Measurements from ENCODE around the gene NEO1.

Gene NEO1

DNA sequence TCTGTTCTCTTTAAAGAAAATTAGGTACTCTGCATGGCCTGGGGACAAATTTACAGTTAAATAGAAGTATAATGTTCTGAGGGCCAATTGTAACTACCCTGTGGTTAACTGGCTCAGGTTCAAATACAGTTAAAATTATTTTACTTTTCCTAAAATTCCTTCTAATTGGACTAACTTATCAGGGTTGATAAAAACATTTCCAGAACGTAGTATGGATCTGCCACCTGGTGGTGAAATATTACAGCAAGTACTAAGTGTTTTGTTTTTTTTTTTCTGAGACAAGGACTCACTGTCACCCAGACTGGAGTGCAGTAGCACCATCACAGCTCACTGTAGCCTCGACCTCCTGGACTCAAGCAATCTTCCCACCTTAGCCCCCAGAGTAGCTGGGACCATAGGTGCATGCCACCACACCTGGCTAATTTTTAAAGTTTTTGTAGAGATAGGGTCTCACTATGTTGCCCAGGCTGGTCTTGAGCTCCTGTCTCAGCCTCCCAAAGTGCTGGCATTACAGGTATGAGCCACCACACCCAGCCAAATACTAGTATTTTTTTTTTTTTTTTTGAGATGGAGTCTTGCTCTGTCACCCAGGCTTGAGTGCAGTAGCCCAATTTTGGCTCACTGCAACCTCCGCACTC lies 29.2 kb downstream of the NEO1 start:
- no peak for DNase-seq

DNA sequence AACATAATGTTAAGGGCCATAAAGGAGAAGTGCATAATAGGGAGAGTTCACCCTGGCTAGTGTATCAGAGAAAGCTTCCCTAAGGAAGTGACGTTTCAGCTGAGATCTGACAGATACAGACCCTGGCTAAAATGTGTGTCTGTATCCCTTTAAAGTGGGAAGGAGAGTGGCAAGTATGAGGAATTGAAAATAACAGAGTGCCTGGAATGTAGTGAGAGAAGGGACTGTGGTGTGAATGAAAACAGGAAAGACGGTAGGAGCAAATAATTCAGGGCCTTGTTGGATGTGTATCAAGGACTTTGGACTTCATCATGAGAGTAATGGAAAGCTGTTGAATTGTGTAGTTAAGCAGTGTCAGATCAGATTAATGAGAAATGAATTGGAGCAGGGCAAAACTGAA lies 30.5 kb downstream of the NEO1 start:
- no peak for DNase-seq

DNA sequence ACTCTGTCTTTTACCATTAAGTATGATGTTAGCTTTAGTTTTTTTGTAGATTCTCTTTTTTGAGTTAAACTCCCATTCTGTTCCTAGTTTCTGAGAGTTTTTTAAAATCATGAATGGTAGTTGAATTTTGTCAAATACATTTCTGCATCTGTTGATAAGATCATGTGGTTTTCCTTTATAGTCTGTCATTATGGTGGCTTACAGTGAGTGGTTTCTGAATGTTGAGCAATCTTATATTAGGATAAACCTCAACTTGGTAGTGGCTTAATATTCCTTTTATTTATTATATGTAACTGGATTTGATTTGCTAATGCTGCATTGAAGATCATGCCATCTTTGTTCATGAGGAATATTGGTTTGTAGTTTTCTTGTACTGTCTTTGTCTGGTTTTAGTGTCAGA lies 34.8 kb downstream of the NEO1 start:
- no peak for DNase-seq

DNA sequence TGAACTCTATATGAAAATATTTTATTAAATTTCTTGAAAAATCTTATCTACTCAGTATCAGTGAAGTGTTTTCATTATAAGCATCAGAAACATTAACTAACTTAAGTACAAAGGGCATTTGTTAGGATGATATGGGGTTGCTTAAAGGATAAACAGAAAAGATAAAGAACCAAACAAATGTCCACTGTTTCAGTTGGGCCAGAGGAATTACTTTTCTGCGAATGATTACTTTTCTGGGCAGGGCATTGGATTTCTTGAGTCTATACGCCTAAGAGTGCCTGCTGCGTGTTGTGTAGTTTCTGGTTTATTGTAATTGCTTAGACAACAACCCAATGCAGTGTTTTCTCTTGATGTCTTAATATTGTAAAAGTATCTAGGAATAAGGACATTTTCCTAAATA lies 52.8 kb downstream of the NEO1 start:
- DNase-seq: no peak

DNA sequence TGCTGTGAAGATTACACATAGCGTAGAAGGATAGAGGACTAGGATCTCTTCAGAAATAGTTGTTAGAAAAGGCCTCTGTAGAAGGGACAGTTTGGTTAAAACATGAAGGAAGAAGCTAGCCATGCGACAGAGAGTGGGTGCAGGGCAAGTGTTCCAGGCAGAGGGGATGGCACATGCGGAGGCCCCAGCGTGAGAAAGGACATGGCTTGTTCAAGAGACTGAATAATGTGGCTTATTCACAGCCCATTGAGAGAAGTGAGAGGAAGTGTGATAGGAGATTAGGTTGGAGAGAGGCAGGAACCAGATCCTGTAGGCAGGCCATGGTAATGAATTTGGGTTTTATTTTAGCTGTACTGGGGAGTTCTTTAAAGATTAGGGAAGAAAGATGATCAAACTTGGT lies 56.4 kb downstream of the NEO1 start:
- no peak for DNase-seq

DNA sequence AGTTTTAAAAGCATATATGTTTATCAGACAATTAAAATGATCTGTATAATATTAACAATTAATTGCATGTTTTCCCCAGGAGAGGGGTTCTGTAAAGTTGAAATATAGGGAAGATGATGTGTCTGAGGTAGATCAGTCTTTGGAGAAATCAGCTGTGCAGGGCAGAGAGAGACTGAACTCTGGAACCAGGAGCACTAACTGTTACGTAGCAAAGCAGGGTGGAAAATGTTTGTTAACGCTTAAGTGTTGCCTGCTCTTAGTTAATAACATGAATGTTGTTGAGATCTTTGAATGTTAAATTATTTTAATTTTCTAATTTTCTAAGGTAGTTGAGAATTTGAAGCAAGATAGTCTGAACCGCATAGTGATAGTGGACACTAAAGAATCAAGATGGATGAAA lies 57.5 kb downstream of the NEO1 start:
- DNase-seq: no peak

DNA sequence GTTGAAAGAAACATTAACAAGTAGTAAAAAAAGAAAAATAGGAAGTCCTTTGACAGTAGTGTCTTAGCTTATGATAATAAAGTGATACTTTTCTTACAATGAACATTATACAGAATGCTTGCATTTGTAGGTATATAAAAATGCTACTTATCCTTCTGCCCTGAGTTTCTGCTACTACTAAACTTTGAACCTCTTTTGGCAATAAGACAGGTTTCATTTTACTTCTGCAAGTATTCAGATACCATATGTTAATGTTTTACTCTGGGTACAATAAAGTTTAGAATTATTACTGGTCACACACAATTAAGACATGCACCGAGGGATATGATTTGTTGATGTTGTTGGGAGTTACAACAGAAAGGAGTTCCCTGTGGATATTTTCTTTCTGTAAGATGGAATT lies 57.9 kb downstream of the NEO1 start:
- DNase-seq: no peak

DNA sequence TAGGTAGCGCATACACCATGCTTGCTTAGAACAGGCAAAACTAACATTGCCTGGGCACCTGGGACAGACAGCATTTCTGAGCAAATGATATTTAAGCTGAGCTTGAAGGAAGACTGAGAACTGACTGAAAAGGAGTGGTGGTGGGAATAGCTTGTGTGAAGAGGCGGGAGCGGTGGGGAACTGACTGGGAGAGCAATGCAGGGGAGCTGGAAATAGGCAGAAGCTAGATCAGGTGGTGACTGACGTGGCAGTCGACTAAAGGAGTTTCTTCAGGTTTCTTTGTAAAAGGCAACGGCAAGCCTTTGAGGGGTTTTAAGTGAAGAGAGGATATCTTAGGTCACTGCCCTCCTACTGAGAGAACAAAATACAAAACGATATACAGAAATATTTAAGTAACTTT lies 61.8 kb downstream of the NEO1 start:
- no peak for DNase-seq

DNA sequence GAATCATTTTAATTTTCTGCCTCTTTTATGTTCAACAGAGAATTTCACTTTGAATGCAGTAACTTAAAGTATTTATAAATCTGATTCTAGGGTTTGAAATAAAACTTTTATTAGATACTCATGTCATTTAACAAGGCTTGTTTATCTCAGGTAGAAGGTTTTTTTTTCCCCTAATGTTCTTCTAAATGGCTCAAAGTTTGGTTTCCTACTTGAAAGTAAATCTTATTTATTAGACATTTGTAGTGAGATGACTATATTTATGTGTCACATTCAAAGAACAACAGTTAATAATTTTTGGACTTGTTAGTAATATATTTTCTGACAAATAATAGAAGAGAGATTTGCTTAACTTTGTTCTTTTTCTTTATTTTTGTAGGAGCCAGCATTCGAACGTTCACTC lies 63.9 kb downstream of the NEO1 start:
- DNase-seq: no peak

DNA sequence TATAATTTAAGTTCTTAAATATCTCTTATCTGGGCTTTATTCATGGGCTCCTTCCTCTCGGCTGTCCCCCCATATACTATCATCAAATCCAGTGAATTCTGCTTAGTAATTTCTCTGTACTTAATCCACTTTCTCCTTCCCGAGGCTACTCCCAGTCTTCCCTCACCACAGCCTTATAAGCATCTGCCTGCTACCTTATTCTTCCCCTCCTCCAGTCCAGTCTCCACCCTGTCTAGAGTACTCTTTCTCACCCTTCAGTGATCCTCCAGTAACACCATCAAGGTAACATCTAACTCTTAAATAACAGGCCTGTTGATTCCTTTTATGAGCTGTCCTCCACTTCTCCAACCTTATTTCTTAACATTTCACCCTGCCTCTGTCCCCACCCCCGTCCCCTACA lies 65.8 kb downstream of the NEO1 start:
- no peak for DNase-seq

DNA sequence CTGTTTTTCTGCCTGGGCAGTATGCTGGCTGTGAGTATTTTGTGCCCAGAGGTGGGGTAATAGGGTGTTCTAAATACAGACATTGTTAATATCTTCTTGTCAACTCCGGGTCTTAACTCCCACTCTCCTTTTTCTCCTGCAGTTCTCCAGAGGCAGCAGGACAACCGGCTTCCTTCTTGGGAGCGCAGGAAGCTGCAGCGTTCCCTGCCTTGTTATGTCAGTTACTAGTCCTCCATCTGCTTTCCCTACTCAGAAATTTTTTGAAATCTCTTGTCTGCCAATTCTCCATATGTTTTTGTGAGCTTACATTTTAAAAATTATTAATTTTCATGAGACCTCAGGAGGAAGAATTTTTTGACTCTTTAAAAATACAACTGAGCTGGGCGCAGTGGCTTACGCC lies 67.2 kb downstream of the NEO1 start:
- DNase-seq: no peak

DNA sequence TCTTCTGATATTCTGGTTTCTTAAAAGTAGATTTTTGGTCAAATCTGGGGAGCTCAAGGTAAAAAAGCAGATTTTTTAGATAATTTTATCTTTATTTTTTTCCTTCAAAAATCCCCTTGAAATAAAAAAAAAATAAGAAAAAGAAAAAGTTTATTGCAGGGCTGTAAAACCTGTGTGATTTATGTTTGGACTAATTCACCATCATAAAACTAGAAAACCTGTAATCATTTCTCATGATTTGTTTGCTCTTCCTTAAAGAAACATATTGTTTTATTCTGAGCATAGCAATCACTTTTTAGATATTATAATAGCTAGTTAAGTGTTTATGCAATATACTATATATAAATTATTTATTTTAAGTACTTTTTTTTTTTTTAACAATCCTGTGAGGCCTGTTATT lies 68.0 kb downstream of the NEO1 start:
- no peak for DNase-seq

DNA sequence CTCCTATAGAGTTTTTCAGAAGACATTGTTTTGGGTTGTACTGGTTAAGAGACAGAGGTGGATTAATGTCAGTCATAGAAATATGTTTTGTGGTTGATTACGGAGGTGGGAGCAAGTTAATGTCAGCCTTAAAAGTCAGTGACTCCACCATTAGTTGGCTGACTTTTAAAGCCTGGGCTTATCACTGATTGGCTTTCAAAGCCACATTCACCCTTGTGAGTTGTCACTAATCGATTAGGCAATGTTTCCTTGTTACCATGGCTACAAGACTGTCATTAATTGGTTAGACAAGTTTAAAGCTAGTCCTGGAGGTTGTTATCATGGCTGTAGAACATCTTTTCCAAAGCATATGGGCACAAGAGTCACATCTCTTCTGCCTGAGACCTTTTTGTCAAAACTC lies 73.0 kb downstream of the NEO1 start:
- DNase-seq: no peak

DNA sequence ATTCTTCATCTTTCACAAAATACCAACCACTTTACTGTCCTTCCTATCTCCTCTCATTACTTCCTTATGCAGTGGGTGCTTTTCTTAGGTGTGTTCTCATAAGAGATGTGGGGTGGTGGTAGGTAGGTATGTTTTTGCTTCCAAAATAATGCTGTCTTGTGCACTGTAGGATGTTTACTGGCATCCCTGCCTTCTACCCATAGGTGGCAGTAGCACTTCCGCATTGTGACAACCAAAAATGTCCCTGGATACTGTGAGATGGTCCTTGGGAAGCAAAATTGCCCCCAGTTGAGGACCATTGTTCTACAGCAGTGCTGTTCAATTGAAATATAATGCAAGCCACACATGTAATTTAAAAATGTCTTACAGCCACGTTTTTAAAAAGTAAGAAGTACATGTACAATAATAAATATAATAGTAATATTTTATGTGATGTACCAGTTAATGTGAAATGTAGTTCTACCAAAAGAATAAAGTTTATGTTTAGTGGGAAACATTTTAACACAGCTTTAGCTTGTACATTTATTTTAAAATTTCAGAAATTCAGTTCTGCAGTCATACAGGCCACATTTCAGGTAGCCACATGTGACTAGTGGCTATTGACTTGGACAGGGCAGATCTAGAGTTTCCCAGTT lies 75.2 kb downstream of the NEO1 start:
- peak; percentile 35 for DNase-seq

DNA sequence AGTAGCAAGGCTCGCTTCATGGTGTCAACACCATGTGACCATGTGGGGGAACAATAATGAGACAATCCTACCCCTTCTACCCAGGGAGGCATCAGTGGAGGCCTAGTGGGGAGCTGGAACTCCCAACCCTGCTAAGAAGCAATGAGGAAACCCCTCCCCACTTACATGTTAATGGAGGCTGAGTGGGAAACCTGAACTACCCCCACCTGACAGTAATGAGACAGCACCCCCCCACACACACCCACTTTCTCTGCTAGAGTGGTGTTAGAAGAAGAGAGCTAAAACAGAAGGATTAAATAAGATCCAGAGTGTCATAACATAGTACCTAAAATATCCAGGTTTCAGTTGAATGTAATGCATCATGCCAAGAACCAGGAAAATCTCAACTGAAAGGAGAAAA lies 78.6 kb downstream of the NEO1 start:
- no peak for DNase-seq

DNA sequence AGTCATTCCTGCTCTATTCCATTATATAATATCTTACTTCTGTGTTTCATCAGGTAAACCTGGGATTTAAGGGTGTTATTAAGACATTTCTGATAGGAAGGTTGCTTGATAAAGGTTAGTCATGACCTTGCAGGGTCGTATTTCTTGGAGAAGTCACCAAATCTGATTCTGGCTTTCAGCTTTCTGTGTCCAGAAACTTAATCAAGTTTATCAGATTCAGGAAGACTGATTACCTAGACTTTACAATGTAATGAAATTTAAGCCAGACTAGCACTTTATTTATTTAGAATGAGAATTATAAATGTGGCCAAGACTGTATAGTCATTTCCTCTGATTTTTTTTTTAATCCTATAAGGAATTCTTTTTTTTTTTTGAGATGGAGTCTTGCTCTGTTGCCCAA lies 81.9 kb downstream of the NEO1 start:
- DNase-seq: no peak

DNA sequence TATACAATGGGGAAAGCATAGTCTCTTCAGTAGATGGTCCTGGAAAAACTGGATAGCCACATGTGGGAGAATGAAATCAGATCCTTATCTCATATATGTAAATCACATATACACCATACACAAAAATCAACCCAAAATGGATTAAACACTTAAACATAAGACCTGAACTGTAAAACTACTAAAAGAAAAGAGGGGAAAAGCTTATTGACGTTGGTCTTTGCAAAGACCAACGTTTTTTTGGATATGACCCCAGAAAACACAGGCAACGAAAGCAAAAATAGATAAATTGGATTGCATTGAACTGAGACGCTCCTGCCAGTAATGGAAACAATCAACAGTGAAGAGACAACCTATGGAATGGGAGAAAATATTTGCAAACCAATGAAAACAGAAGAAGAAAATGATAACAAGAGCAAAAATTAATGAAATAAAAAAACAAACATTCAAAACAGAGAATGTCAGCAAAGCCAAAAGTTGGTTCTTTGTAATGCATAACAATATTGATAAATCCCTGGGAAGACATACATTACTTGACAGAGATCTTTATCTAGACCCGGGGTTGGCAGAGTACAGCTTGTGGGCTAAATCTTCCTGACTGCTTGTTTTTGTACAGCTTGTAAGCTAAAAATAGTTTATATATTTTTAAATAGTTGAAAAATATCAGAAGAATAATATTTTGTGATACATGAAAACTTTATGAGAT lies 86.9 kb downstream of the NEO1 start:
- no peak for DNase-seq

DNA sequence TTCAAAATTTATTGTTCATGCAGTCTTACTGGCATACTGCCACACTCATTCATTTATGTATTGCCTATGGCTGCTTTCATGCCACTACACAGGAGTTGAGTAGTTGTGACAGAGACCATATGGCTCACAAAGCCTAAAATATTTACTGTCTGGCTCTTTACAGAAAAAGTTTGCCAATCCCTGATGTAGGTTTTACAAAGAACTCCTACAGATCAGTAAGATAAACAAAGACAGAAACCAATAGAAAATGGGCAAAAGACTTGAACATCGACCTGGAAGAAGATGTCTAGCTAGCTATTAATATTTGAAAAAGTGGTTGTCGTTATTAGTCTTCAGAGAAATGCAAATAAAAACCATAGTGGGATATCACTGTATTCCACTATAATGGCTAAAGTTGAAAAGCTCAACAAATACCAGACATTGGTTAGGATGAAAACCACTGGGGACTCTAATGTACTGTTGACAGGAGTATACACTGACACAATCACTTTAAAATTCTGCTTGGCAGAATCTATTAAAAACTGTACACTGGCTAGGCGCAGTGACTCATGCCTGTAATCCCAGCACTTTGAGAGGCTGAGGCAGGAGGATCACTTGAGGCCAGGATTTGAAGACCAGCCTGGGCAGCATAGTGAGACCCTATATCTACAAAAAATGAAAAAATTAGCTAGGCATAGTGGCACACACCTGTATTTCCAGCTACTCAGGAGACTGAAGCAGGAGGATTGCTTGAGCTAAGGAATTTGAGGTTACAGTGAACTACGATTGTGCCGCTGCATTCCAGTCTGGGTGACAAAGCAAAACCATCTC lies 87.7 kb downstream of the NEO1 start:
- DNase-seq: no peak

DNA sequence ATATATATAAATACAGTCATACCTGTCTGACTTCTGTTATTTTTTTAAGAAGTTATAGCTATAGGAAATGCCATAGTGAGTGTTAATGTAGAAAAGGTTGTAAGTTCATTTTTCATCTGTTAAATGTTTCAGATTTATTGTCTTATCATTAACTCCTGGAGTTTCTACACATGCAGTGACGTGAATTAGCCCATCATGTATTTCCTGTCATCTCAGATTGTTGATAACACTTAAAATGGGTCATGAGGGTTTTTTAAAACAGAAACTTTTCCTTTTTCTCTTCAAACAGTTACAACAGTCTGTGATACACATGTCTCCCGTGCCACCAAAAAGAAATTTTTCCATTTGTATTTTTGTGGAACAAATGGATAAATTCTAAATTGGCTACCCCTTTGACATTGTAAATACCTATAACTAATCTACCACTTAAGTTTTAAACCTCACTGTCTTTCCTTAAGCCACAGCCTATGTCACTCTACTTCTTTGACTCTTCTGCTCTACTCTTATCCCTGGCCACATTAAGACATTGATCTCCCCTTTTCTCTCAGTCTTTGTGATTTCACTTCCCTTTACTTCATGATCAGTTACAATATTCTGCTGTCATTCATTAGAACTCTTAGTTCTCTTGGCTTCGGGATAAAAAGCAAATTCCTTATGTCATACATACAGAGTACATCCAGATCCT lies 89.1 kb downstream of the NEO1 start:
- DNase-seq: no peak

DNA sequence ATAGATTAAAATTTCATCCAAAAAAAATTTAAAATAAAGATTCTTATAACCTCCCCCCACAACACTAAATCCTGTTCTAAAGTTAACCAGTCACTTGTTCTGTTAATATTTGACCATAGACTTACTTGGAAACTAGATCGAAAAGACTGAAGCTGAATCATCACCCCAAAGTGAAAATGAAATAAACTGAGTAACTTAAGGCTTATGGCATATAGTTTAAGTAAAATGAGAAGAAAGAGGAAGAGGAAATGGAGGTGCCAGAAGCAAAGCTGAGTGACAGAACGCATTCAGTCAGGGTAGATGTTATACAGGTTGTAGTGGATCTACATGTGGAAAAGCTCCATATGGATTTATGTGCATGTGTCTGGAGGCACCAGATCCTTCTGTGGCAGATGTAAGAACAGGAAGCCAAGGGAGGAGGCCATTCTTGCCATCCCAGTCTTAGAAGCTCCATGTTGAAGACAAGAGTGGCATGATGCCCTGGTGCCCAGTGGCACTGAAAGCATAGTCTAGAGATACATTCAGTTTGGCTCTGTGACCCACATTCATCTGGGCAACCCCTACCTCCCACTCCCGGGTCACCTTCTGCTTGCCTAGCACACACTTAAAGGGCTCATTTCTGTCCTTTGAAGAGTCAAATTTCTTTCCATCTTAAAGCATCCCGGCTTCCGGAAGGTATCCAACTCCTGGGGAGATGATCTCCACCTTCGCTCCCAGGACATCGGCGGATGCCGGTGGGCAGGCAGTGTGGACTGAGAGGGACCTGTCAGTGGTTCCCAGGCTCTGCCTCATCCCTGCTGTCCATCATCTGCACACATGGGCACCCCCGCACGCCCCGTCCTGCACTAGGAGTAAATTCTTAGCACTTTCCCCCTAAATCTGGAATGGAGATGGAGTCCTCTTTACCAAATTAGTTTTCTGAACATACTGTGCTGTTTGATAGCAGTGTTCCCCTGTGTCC lies 90.8 kb downstream of the NEO1 start:
- DNase-seq: peak; percentile 9

DNA sequence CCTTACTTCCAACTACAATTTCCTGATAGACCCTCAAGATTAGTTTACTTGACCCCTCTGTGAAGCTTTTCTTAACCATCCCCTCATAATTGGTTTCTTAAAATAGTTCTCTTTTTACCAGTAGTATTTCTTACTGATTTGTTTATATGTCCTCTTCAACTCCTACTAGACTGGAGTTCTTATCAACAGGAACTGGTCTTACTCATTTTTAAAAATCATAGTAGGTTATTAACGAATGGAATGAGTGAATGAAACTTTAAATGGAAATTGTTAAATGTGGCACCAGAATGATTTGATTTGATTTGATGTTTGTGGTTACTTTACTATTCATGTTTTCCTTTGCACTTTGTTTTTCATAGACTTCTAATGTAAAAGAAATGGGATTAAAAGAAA lies 91.5 kb downstream of the NEO1 start:
- no peak for DNase-seq

DNA sequence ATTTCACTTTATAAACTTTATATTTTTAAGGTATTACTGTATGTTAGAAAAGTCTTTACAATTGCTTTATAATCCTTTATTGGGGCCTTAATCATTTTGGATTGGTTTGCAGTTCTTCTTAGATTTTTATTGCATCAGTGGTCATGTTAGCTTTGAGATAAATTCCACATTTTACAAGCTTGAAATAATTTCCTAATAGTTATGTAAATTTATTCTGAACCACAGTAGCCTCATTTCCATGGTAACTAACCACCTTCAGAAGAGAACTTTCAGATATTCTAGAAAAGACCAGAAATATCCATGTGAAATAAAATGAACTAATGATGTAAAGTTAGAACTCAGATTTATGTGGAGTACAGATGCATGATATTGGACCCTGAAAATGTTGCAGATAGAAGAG lies 94.2 kb downstream of the NEO1 start:
- no peak for DNase-seq

Data from activated naive CD4-positive, alpha-beta T cell treated with Interleukin-2 at 50 U/mL for 16 hours (primary cell).